22Rv1 (cell line): ENCODE results near the gene DENND1A.
"Not testable (repeated sequence)": the region's sequence is repeated elsewhere in the genome, so short reads cannot be mapped to it uniquely, and the experiment has no call there.

Experiments used
- H3K27ac ChIP-seq: fragments of 450-650 bp; 2 replicates; pipeline ENCODE4 v1.5.1; 2017
- ZFX ChIP-seq: fragments of 450-650 bp; IDR thresholded peaks from 2 replicates; pipeline ENCODE4 v1.6.1; 2017; ENCODE audit warnings: antibody characterized with exemption, borderline replicate concordance
- TF ChIP-seq, protein P1 (sequence below): fragments of 450-650 bp; IDR thresholded peaks from 2 replicates; pipeline ENCODE4 v1.5.1; 2017; ENCODE audit warnings: mild to moderate bottlenecking

The DENND1A gene

DNA sequence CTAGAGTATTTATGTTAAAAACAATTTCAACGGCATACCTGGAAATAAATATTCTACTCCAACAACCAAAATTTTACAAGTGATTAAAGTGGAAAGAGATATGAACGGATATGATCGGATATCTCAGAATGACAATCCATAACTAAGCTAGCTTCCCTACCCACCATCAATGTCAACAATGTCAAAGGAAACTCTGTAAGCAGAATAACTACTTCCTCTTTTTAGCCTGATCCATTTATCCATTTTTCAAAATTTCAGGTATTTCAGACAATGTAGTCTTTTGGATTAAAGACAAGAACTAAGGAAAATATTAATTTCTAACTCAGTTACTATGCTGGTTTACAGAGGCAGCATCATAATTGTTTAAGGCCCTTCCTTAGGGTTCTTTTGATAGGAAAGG lies 188.7 kb downstream of the DENND1A start:
- TF ChIP-seq, protein P1, sequence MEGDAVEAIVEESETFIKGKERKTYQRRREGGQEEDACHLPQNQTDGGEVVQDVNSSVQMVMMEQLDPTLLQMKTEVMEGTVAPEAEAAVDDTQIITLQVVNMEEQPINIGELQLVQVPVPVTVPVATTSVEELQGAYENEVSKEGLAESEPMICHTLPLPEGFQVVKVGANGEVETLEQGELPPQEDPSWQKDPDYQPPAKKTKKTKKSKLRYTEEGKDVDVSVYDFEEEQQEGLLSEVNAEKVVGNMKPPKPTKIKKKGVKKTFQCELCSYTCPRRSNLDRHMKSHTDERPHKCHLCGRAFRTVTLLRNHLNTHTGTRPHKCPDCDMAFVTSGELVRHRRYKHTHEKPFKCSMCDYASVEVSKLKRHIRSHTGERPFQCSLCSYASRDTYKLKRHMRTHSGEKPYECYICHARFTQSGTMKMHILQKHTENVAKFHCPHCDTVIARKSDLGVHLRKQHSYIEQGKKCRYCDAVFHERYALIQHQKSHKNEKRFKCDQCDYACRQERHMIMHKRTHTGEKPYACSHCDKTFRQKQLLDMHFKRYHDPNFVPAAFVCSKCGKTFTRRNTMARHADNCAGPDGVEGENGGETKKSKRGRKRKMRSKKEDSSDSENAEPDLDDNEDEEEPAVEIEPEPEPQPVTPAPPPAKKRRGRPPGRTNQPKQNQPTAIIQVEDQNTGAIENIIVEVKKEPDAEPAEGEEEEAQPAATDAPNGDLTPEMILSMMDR: no peak
- TF ChIP-seq ZFX: no peak
- H3K27ac ChIP-seq: no peak overlapping the region

DNA sequence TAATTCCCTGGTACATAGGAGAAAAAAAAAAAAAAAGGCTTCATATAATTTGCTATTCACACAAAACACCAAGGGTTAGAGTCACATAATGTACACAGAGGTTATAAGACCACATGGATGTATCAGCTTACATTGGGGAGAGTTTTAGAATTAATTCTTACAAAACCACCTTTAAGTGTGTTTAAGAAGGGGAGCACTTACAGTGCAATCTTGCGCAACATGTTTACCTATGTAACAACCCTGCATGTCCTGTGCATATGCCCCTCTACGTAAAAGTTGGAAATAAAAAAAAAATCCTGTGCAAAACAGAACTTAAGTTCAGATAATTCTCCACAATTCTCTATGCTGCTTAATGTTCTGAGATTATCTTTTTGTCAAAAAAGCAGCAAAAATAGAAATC lies 190.0 kb downstream of the DENND1A start:
- H3K27ac ChIP-seq: no peak overlapping the region
- TF ChIP-seq, protein P1: no peak
- no peak for TF ChIP-seq ZFX

DNA sequence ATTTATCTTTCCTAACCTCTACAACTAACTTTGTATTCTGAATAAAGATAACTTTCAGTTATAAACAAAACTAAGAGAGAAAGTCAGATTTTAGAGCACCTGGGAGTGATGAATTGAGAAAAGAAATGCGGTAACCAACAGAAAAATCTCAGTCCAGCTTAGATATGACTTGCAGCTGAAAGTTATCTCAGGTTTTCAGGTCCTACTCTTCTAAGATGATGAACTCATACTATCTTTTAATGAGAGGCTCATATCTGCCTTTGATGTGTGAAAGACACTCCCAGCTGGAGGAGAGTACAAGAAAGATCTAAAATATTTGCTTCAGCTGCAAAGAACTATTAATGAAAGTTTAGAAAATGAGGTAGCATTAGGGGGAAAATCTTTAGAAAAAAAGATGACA lies 190.5 kb downstream of the DENND1A start:
- no peak overlapping the region for H3K27ac ChIP-seq
- no peak for TF ChIP-seq ZFX
- TF ChIP-seq, protein P1: no peak

DNA sequence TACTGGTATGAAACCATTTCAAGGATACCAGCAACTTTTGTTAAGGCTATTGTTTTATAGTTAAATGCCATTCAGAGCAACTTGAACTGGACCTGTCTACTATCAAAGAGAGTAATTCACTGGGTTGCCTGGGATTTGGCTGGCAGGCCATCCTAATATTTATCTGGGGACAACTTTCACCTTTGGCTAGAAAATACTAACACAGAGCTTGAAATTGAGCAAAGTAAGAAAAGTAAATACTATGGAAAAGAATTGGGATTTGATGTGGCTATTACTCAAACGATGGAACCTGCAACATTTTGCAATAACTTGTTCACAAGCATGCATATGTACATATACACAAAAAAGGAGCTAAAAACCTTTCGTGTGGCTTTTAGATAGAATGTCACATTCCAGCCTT lies 191.3 kb downstream of the DENND1A start:
- H3K27ac ChIP-seq: no peak overlapping the region
- TF ChIP-seq ZFX: no peak
- TF ChIP-seq, protein P1: no peak

DNA sequence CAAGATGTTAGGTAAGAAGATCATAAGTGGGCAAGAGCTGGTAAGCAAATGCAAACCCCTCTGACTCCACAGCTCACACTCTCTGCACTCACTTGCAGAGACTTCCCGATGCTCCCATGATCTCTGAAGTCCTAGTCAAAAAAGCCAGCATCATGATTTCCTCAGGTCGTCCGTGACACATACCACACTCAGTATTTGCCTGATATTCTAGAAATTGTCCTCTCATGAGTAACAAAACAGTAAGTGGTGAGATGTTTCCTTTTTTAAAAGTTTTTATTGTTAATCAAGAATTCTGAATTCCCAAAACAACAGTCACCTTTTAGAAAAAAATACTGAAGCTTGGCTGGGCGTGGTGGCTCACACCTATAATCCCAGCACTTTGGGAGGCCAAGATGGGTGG lies 194.6 kb downstream of the DENND1A start:
- no peak for TF ChIP-seq ZFX
- no peak overlapping the region for H3K27ac ChIP-seq

DNA sequence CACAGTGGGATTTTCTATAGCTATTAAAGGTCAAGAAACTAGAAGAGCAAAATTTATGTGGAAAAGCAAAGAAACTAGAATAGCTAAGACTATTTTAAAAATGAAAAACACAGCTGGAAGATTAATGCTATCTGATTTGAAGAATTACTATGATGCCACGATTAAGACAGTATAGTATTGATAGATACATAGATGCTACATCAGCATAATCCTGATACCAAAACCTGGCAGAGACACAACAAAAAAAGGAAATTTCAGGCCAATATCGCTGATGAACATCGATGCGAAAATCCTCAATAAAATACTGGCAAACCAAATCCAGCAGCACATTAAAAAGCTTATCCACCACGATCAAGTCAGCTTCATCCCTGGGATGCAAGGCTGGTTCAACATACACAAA lies 201.4 kb downstream of the DENND1A start:
- H3K27ac ChIP-seq: not testable (repeated sequence)

DNA sequence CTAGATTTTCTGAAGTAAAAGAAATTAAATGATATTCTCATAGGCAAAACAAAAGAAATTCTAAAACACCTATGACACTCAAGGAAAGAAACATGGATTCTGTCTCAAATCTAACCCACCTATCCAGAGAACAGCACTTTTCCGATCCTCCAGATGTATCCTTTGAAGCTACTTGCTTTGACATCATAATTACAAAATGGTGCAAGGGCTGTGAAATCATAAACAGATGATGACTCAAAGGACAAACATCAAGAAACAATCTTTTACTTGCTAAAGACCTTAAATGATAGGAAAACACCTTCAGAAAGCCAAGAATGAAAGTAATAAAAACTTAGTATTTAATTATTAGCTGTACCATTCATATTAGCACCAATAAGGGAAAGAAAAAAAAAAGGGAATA lies 202.6 kb downstream of the DENND1A start:
- H3K27ac ChIP-seq: no peak overlapping the region

DNA sequence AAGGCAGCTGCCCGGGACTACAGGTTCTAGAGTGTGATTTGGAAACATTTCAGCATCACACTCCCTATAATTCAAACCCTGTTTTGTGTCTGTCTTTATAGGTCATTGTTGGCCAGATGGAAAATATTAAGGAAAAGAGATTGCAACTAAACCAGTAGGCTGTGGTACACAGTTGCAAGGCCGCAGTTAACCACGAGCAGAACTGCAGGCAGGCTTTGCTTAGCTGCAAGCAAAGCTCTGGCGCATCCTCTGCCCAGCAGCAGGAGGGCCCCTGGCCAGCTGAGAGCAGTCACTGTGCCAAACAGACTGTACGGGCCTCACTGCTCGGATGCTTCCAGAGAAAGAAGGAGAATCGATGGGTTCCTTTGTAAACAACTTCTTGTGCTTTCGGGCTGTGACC lies 204.5 kb downstream of the DENND1A start:
- no peak for TF ChIP-seq ZFX
- TF ChIP-seq, protein P1: no peak
- H3K27ac ChIP-seq: no peak overlapping the region

More for the DNA sequence above, 202.6 kb downstream of the DENND1A start:
- TF ChIP-seq, protein P1: no peak
- TF ChIP-seq ZFX: no peak
